IPS-18a (cell line): ENCODE measurements around the gene POLR2H.

ENCODE experiments used
- H3K27ac ChIP-seq: one replicate; pipeline ENCODE4 v1.5.1; 2013; ENCODE audit warnings: low read length
- H3K27me3 ChIP-seq: one replicate; pipeline ENCODE4 v1.6.1; 2013; ENCODE audit warnings: mild to moderate bottlenecking, low read length; ENCODE audit not compliant: control insufficient read depth, insufficient read depth
- H3K36me3 ChIP-seq: one replicate; pipeline ENCODE4 v1.6.1; 2013; ENCODE audit warnings: low read depth, low read length; ENCODE audit not compliant: control insufficient read depth
- H3K4me1 ChIP-seq: one replicate; pipeline ENCODE4 v1.6.1; 2013; ENCODE audit warnings: low read depth, low read length; ENCODE audit not compliant: control insufficient read depth
- H3K4me3 ChIP-seq: one replicate; pipeline ENCODE4 v1.5.1; 2013; ENCODE audit warnings: low read length
- H3K9ac ChIP-seq: one replicate; pipeline ENCODE4 v1.6.1; 2013; ENCODE audit warnings: mild to moderate bottlenecking, low read length, moderate library complexity
- H3K9me3 ChIP-seq: one replicate; pipeline ENCODE4 v1.6.1; 2013; ENCODE audit warnings: low read depth, low read length; ENCODE audit not compliant: control insufficient read depth

POLR2H gene

DNA sequence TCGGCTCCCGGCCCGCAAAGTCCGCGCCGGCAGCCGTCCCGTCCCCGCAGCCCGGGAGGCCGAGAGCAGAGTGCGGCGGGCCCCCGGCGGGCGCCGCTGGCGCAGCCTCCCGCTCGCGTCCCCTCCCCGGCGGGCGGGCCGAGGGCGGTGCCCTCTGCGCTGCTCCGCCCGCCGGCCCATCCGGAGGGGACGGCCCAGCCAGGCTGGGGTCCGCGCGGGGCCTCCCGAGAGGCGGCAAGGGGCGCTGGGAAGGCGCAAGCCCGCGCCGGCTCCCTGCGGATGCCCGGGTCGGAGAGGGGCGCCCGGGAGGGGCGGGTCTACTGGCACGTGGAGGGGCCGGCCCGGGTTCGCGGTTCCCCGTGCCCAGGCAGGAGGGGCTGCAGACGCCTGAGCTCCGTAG is at the start of gene POLR2H, which contains the start of gene CLCN2:
Gene POLR2H, plus strand, starts transcription at position 179 of the 400 bp plus-strand sequence. CDS start 1,783 bp downstream, outside the sequence.
Gene CLCN2, minus strand, starts transcription at position 74 of the 400 bp plus-strand sequence. CDS start 126 bp downstream, outside the sequence.
- H3K27ac ChIP-seq, result no peak within 1 kb of the TSS
- H3K4me1 ChIP-seq, result peaks cover 13% of the 10 kb centered on the region
- peaks cover 20% of the 10 kb centered on the region for H3K36me3 ChIP-seq

DNA sequence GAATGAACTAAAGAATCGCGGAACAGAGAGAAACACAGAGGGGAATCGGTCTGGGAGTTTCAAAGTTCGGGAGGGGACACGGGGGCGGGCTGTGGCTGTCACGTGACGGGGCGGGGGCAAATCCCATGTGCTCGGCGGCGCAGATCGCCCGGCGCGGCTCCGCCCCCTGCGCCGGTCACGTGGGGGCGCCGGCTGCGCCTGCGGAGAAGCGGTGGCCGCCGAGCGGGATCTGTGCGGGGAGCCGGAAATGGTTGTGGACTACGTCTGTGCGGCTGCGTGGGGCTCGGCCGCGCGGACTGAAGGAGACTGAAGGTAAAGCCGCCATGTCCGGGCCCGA is 47.2 kb upstream of the POLR2H start, which contains the start of gene EIF4G1:
Gene EIF4G1, plus strand, starts transcription at position 244 of the 337 bp plus-strand sequence. CDS start 1,191 bp downstream, outside the sequence.
- Histone ChIP-seq H3K27me3 (no peaks in the 10 kb centered on the region), H3K4me1 (peaks cover 3% of the 10 kb centered on the region)

More for the DNA sequence above, at the start of gene POLR2H, which contains the start of gene CLCN2:
- peaks cover 13% of the 10 kb centered on the region for H3K27me3 ChIP-seq
- H3K9ac ChIP-seq, result peak within 1 kb of the TSS; percentile 88
- peak within 1 kb of the TSS; percentile 82 for H3K4me3 ChIP-seq
- no peaks in the 10 kb centered on the region for H3K9me3 ChIP-seq

DNA sequence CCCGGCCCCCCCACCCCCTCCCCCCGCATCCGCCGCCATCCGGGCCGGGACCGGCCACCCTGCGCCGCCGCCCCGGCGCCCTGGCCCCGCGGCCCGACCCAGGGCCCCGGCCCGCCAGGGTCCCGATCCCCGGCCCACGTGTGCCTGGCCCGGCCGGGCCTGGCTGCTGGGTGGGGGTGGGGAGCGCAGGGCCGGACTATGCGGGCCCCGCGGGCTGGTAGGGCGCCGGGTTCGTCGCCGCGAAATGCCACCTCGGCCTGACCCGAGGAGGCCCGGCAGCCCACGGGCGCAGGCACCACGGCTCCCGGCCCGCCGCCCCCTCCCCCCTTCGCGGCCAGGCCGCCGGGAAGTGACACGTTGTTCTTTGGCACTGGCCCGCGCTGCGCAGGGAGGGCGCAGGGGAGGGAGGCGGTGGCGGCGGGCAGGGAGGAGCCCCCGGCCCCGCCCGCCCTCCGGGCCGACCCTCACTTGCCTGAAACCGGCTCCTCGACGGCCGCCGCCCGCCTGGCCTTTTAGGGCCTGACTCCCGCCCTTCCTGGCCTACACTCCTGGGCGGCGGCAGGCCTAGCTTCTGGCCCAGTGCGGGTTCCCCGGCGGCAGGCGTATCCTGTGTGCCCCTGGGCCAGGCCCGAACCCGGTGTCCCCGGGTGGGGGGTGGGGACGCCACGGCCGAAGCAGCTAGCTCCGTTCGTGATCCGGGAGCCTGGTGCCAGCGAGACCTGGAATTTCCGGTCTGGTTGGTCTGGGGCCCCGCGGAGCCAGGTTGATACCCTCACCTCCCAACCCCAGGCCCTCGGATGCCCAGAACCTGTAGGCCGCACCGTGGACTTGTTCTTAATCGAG is 46.6 kb upstream of the POLR2H start:
- Histone ChIP-seq H3K9me3 (no peaks in the 10 kb centered on the region), H3K4me1 (peaks cover 3% of the 10 kb centered on the region), H3K9ac (peak overlapping the region; percentile 91), H3K27me3 (no peaks in the 10 kb centered on the region), H3K27ac (no peak overlapping the region), H3K36me3 (peaks cover 29% of the 10 kb centered on the region), H3K4me3 (peak overlapping the region; percentile 92)

More for the DNA sequence above, 47.2 kb upstream of the POLR2H start, which contains the start of gene EIF4G1:
- Histone ChIP-seq H3K9ac (peak within 1 kb of the TSS; percentile 91), H3K4me3 (peak within 1 kb of the TSS; percentile 92), H3K27ac (no peak within 1 kb of the TSS), H3K9me3 (no peaks in the 10 kb centered on the region), H3K36me3 (peaks cover 24% of the 10 kb centered on the region)

DNA sequence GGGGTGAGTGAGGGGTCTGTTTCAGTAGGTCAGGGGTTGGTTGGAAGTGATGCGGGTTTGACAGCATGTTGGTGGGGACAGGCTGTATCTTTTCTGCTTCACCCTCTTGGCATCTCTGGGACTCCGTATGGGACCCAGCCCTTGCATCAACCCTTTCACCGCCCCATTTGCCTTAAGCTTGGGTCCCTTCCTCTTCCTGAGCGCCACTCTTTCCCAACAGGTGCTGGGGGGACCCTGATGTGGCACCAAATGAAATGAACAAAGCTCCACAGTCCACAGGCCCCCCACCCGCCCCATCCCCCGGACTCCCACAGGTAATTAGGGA is 46.0 kb upstream of the POLR2H start:
- Histone ChIP-seq H3K27ac (no peak overlapping the region), H3K9me3 (no peaks in the 10 kb centered on the region), H3K36me3 (peaks cover 33% of the 10 kb centered on the region), H3K4me1 (peaks cover 3% of the 10 kb centered on the region), H3K4me3 (peak overlapping the region; percentile 92), H3K27me3 (no peaks in the 10 kb centered on the region), H3K9ac (peak overlapping the region; percentile 91)

DNA sequence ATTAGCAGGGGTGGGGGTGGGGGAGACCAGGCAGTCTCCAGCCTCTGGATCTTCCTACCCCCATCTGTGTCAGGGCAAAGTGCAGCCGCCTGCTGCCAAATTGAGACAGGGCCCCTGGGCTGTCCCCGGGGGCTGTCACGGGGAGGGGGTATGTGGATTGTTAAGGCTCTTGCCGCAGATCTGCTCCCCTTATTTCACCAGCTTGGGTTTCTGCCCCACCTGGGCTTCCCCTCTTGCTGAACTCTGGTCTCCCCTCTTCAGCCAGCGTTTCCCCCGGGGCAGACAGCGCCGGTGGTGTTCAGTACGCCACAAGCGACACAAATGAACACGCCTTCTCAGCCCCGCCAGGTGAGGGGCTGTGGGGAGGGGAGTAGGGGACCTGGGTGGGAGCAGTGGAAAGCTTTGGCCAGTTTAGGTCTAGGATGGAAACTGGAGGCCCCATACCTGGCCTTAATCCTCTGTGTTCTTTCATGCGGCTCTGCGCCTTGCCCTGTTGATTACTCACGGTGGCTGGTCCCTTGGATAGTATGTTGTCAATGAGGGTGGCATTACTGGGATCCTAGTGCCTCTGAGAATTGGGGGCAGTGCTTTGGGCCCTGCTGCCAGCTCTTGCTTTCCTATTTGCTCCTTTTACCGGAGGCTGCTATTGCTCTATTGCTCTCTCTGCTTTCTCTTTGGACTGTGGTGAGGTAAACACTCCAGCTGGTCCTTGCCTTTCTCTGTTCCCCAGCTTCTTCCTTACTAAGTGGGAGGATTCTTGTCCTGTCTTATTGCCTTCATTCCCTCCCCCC is 45.4 kb upstream of the POLR2H start:
- H3K4me3 ChIP-seq, result peak overlapping the region; percentile 92
- peaks cover 39% of the 10 kb centered on the region for H3K36me3 ChIP-seq
- peaks cover 3% of the 10 kb centered on the region for H3K4me1 ChIP-seq
- no peak overlapping the region for H3K27ac ChIP-seq
- H3K9me3 ChIP-seq, result no peaks in the 10 kb centered on the region
- H3K27me3 ChIP-seq, result no peaks in the 10 kb centered on the region
- peak overlapping the region; percentile 91 for H3K9ac ChIP-seq

DNA sequence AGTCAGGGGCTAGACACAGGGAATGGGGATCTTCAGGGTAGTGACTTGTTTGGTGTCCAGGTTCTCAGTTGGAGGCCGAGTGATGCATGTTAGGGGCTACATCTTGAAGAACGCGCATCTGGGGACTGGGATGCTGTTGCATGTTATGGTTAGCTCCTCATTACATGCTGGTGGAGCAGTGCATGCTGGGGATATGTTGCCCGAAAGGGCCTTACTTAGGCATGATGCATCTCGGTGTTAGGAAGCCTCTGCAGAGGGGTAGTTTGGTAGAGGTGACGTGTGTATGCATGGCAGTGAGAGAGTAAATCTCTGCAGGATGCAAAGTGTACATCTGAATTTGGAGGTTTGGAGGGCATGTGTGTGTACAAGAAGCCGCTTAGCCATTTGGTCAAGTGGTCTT is 44.7 kb upstream of the POLR2H start:
- Histone ChIP-seq H3K27me3 (no peaks in the 10 kb centered on the region), H3K9me3 (no peaks in the 10 kb centered on the region), H3K27ac (no peak overlapping the region), H3K36me3 (peaks cover 46% of the 10 kb centered on the region), H3K9ac (no peak overlapping the region), H3K4me3 (peak overlapping the region; percentile 92), H3K4me1 (peaks cover 3% of the 10 kb centered on the region)

DNA sequence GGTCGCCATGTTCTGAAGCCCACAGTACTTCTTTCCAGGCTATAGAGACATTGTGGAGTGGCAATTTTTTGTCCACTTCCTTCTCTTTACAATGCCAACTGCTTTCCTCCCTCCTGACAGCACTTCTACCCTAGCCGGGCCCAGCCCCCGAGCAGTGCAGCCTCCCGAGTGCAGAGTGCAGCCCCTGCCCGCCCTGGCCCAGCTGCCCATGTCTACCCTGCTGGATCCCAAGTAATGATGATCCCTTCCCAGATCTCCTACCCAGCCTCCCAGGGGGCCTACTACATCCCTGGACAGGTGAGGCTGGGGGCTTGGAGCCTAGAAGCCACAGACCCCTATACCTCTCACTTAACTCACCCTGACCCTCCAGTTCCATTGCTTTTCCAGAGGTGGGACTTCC is 44.3 kb upstream of the POLR2H start:
- peaks cover 3% of the 10 kb centered on the region for H3K4me1 ChIP-seq
- H3K27me3 ChIP-seq, result no peaks in the 10 kb centered on the region
- no peak overlapping the region for H3K4me3 ChIP-seq
- no peak overlapping the region for H3K27ac ChIP-seq
- H3K36me3 ChIP-seq, result peaks cover 50% of the 10 kb centered on the region
- H3K9me3 ChIP-seq, result no peaks in the 10 kb centered on the region
- H3K9ac ChIP-seq, result no peak overlapping the region

DNA sequence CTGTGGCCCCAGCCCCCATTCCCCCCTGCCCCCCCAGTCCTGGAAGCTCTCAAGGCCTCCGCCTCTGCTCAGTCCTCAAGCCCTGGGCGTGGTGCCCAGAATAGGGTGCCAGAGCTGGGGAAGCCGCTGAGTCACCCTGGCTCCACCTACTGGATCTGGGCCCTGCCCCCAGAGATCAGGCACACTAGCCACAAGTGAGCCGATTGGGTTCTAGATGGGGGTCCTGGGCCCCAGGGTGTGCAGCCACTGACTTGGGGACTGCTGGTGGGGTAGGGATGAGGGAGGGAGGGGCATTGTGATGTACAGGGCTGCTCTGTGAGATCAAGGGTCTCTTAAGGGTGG is 41.4 kb upstream of the POLR2H start:
- H3K4me1 ChIP-seq, result peaks cover 3% of the 10 kb centered on the region
- H3K9ac ChIP-seq, result no peak overlapping the region
- peaks cover 79% of the 10 kb centered on the region for H3K36me3 ChIP-seq
- H3K4me3 ChIP-seq, result no peak overlapping the region
- H3K27me3 ChIP-seq, result no peaks in the 10 kb centered on the region
- no peaks in the 10 kb centered on the region for H3K9me3 ChIP-seq
- H3K27ac ChIP-seq, result no peak overlapping the region

DNA sequence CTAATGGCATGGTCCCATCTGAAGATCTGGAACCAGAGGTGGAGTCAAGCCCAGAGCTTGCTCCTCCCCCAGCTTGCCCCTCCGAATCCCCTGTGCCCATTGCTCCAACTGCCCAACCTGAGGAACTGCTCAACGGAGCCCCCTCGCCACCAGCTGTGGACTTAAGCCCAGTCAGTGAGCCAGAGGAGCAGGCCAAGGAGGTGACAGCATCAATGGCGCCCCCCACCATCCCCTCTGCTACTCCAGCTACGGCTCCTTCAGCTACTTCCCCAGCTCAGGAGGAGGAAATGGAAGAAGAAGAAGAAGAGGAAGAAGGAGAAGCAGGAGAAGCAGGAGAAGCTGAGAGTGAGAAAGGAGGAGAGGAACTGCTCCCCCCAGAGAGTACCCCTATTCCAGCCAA is 39.8 kb upstream of the POLR2H start:
- H3K36me3 ChIP-seq, result peaks cover 92% of the 10 kb centered on the region
- no peaks in the 10 kb centered on the region for H3K27me3 ChIP-seq
- no peak overlapping the region for H3K9ac ChIP-seq
- no peaks in the 10 kb centered on the region for H3K4me1 ChIP-seq
- no peaks in the 10 kb centered on the region for H3K9me3 ChIP-seq
- H3K4me3 ChIP-seq, result no peak overlapping the region
- no peak overlapping the region for H3K27ac ChIP-seq

DNA sequence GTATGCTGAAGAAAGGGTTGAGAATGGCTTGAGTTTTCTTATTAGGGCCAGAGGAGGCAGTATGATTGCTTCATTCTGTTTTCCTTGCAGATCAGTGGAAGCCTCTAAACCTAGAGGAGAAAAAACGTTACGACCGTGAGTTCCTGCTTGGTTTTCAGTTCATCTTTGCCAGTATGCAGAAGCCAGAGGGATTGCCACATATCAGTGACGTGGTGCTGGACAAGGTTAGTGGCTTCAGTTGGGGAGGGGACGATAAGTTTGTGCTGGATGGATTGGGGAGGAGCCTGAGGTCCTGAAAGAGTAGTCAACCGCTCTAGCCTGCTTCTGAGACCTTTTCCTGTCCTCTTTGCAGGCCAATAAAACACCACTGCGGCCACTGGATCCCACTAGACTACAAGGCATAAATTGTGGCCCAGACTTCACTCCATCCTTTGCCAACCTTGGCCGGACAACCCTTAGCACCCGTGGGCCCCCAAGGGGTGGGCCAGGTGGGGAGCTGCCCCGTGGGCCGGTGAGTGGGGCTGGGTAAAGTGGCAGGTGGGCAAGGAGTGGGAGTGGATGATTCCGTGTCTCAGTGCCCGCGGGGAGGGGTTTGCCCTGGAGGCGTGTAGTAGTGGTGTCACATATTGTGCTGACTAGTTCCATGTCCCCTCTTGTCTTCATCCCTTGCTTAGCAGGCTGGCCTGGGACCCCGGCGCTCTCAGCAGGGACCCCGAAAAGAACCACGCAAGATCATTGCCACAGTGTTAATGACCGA is 38.6 kb upstream of the POLR2H start:
- H3K9me3 ChIP-seq, result no peaks in the 10 kb centered on the region
- no peak overlapping the region for H3K9ac ChIP-seq
- H3K4me3 ChIP-seq, result no peak overlapping the region
- H3K27ac ChIP-seq, result no peak overlapping the region
- H3K27me3 ChIP-seq, result no peaks in the 10 kb centered on the region
- peaks cover 93% of the 10 kb centered on the region for H3K36me3 ChIP-seq
- H3K4me1 ChIP-seq, result no peaks in the 10 kb centered on the region

DNA sequence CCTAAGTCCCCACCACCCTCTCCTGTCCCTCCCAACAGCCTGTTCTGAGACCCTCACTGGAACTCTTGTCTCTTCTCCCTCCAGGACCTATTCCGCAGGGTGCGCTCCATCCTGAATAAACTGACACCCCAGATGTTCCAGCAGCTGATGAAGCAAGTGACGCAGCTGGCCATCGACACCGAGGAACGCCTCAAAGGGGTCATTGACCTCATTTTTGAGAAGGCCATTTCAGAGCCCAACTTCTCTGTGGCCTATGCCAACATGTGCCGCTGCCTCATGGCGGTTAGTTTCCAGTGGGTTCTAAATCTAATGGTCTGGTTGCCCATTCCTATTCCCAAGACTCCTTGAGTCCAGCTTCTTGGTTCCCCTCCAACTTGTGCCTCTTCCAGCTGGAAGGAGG is 37.8 kb upstream of the POLR2H start:
- no peaks in the 10 kb centered on the region for H3K9me3 ChIP-seq
- no peak overlapping the region for H3K4me3 ChIP-seq
- no peak overlapping the region for H3K27ac ChIP-seq
- H3K36me3 ChIP-seq, result peaks cover 97% of the 10 kb centered on the region
- H3K4me1 ChIP-seq, result no peaks in the 10 kb centered on the region
- H3K27me3 ChIP-seq, result no peaks in the 10 kb centered on the region
- no peak overlapping the region for H3K9ac ChIP-seq
